AG04450 (cell line): ENCODE measurements around the gene IFFO2. TPM values are rescaled to one million over a fixed set of nuclear protein-coding genes. Genes with fewer than 3 reads are reported as not detected.

ENCODE experiments used
- CTCF ChIA-PET: fragments of 300-600, 350-600 bp; formaldehyde crosslinking; extraction: SDS; loops from one replicate; lab custom pipeline; 2022; ENCODE audit warnings: antibody characterized with exemption, inconsistent platforms; lab: Charles Lee
- POLR2A ChIA-PET: fragments of 350-600 bp; formaldehyde crosslinking; extraction: SDS; loops from one replicate; lab custom pipeline; 2021; ENCODE audit warnings: antibody characterized with exemption, inconsistent platforms; lab: Yijun Ruan, JAX
- DNase-seq: peaks from one replicate; pipeline ENCODE4 v3.0.0-alpha.2; 2011; ENCODE audit warnings: low read depth, low spot score
- H3K27ac ChIP-seq: one replicate; pipeline ENCODE4 v1.5.1; 2012; ENCODE audit warnings: low read depth, low read length, control low read depth
- H3K27me3 ChIP-seq: one replicate; pipeline ENCODE4 v1.6.0; 2012; ENCODE audit warnings: low read length; ENCODE audit not compliant: control insufficient read depth, insufficient read depth
- H3K4me3 ChIP-seq: 2 replicates; pipeline ENCODE4 v1.5.1; 2011; ENCODE audit warnings: mild to moderate bottlenecking, low read depth, low read length, control low read depth
- H3K9me3 ChIP-seq: 2 replicates; pipeline ENCODE4 v1.5.1; 2012; ENCODE audit warnings: low read length; ENCODE audit not compliant: control insufficient read depth, insufficient read depth
- CTCF ChIP-seq: IDR thresholded peaks from 2 replicates; pipeline ENCODE4 v1.5.1; 2011; ENCODE audit warnings: low read depth, low read length, control low read depth, inconsistent platforms
- polyA plus RNA-seq: library from polyadenylated mRNA; depleted of rRNA; stranded (reverse); fragments of >200 nt; gene quantifications from 2 replicates; pipeline ENCODE4 v1.2.3, GENCODE V29; 2011

Gene IFFO2
- polyA plus RNA-seq, 1 experiment, result 6.8 TPM

- ChIA-PET POLR2A (interaction anchor here (0.8 to 1.5 kb wide), 5 partner anchors 22 to 189 kb away, joined by 3 to 7 read pairs (median 3); no protein-coding TSS in a partner anchor), CTCF (interaction anchor here (1.2 to 2.4 kb wide), 5 partner anchors 10 to 305 kb away, joined by 3 to 34 read pairs (median 5); no protein-coding TSS in a partner anchor)
- no peak for TF ChIP-seq CTCF
- H3K27ac ChIP-seq, result peak within 1 kb of the TSS; percentile 92
- peak; percentile 95 for DNase-seq
- peak within 1 kb of the TSS; percentile 90 for H3K4me3 ChIP-seq
- no peaks in the 10 kb centered on the region for H3K27me3 ChIP-seq
- H3K9me3 ChIP-seq, result no peaks in the 10 kb centered on the region; the same call in 1 of the 2 replicates
Measured at GRCh38 chr1:18902523-18903290, 53.8 kb downstream of the IFFO2 start, which contains the start of gene ALDH4A1. Gene ALDH4A1, minus strand, starts transcription at chr1:18902555. Its CDS starts 32 bp downstream, at chr1:18902523.

- Histone ChIP-seq H3K4me3 (peak overlapping the region; percentile 90), H3K27me3 (no peaks in the 10 kb centered on the region), H3K27ac (peak overlapping the region; percentile 92), H3K9me3 (no peaks in the 10 kb centered on the region; the same call in 1 of the 2 replicates)
- no peak for DNase-seq
- ChIA-PET CTCF (interaction anchor here (1.2 to 3.1 kb wide), 6 partner anchors 9 to 305 kb away, joined by 3 to 34 read pairs (median 5); no protein-coding TSS in a partner anchor), POLR2A (interaction anchor here (1.0 to 1.5 kb wide), 4 partner anchors 22 to 151 kb away, joined by 3 to 7 read pairs (median 4); no protein-coding TSS in a partner anchor)
- TF ChIP-seq CTCF, result no peak
Measured at GRCh38 chr1:18901952-18902522, 54.4 kb downstream of the IFFO2 start.

- H3K4me3 ChIP-seq, result peak overlapping the region; percentile 90
- ChIA-PET POLR2A (interaction anchor here (1.5 kb wide), 1 partner anchor 48 kb away, joined by 4 read pairs; no protein-coding TSS in a partner anchor), CTCF (interaction anchor here (1.9 to 3.1 kb wide), 2 partner anchors 8 to 11 kb away, joined by 5 to 19 read pairs; no protein-coding TSS in a partner anchor)
- no peak for TF ChIP-seq CTCF
- no peak for DNase-seq
- no peak overlapping the region for H3K27ac ChIP-seq
- H3K9me3 ChIP-seq, result no peaks in the 10 kb centered on the region; the same call in 1 of the 2 replicates
- H3K27me3 ChIP-seq, result no peaks in the 10 kb centered on the region
Measured at GRCh38 chr1:18901147-18901951, 55.1 kb downstream of the IFFO2 start.

- no peaks in the 10 kb centered on the region for H3K27me3 ChIP-seq
- H3K9me3 ChIP-seq, result no peaks in the 10 kb centered on the region; the same call in 1 of the 2 replicates
- H3K27ac ChIP-seq, result no peak overlapping the region
- TF ChIP-seq CTCF, result no peak
- H3K4me3 ChIP-seq, result no peak overlapping the region
- no peak for DNase-seq
- POLR2A ChIA-PET, result no interaction called here
- CTCF ChIA-PET, result interaction anchor here (3.1 kb wide), 1 partner anchor 12 kb away, joined by 19 read pairs; no protein-coding TSS in a partner anchor
Measured at GRCh38 chr1:18900303-18900841, 56.1 kb downstream of the IFFO2 start.
